Neuronal stem cell (in vitro differentiated cells): ENCODE results near the gene MFN1.

Experiments
- DNase-seq: peaks from one replicate; pipeline ENCODE4 v3.0.0-alpha.2; 2013; ENCODE audit warnings: low spot score
- H2AFZ ChIP-seq: one replicate; pipeline ENCODE4 v1.6.1; 2013; ENCODE audit warnings: mild to moderate bottlenecking, low read length, inconsistent platforms
- H2AK5ac ChIP-seq: 2 replicates; pipeline ENCODE4 v1.6.1; 2013; ENCODE audit warnings: low read depth, mild to moderate bottlenecking, inconsistent platforms, low read length, moderate library complexity, mixed read lengths
- H2BK120ac ChIP-seq: 2 replicates; pipeline ENCODE4 v1.6.1; 2013; ENCODE audit warnings: low read depth, mild to moderate bottlenecking, inconsistent platforms, low read length, moderate library complexity, mixed read lengths
- H2BK12ac ChIP-seq: one replicate; pipeline ENCODE4 v1.6.1; 2013; ENCODE audit warnings: low read length, inconsistent platforms
- H2BK15ac ChIP-seq: 2 replicates; pipeline ENCODE4 v1.6.1; 2013; ENCODE audit warnings: mild to moderate bottlenecking, low read length, inconsistent platforms, mixed read lengths
- H2BK5ac ChIP-seq: one replicate; pipeline ENCODE4 v1.6.1; 2013; ENCODE audit warnings: inconsistent platforms, mild to moderate bottlenecking, low read length, moderate library complexity
- H3K14ac ChIP-seq: one replicate; pipeline ENCODE4 v1.6.1; 2013; ENCODE audit warnings: low read length, inconsistent platforms
- H3K18ac ChIP-seq: 2 replicates; pipeline ENCODE4 v1.6.1; 2013; ENCODE audit warnings: low read length, inconsistent platforms
- H3K23ac ChIP-seq: 2 replicates; pipeline ENCODE4 v1.6.1; 2013; ENCODE audit warnings: low read depth, mild to moderate bottlenecking, mixed read lengths, low read length, inconsistent platforms; ENCODE audit not compliant: poor library complexity
- H3K27ac ChIP-seq: replicated peaks from 3 replicates; pipeline ENCODE4 v1.5.1; 2013; ENCODE audit warnings: low read length, inconsistent platforms
- H3K27me3 ChIP-seq, 3 experiments: 2 replicates each; pipeline ENCODE4 v1.6.1; 2013; ENCODE audit warnings: low read length in 3 of 3, mild to moderate bottlenecking in 2 of 3, inconsistent platforms in 1 of 3, low read depth in 1 of 3, mixed read lengths in 1 of 3, moderate library complexity in 1 of 3; ENCODE audit not compliant: control insufficient read depth in 3 of 3, insufficient read depth in 3 of 3
- H3K36me3 ChIP-seq, 2 donors: replicated peaks in 1 of 2; 2 replicates each; pipeline ENCODE4 v1.6.1; 2013; ENCODE audit warnings: low read length in 2 of 2; ENCODE audit not compliant: control insufficient read depth in 2 of 2, insufficient read depth in 2 of 2
- H3K4ac ChIP-seq: 2 replicates; pipeline ENCODE4 v1.6.1; 2013; ENCODE audit warnings: inconsistent platforms, mild to moderate bottlenecking, low read length, moderate library complexity
- H3K4me1 ChIP-seq, 2 donors: 1 replicate in 1 of 2; 2 replicates in 1 of 2; pipeline ENCODE4 v1.6.1; 2013; ENCODE audit warnings: low read length in 2 of 2, low read depth in 1 of 2; ENCODE audit not compliant: control insufficient read depth in 2 of 2, insufficient read depth in 1 of 2
- H3K4me2 ChIP-seq: one replicate; pipeline ENCODE4 v1.6.1; 2013; ENCODE audit warnings: mild to moderate bottlenecking, low read length, inconsistent platforms; ENCODE audit not compliant: insufficient read depth, poor library complexity, severe bottlenecking
- H3K4me3 ChIP-seq, 2 donors: 2 replicates each; pipeline ENCODE4 v1.5.1; 2013; ENCODE audit warnings: low read length in 2 of 2, mild to moderate bottlenecking in 2 of 2, inconsistent platforms in 1 of 2, moderate library complexity in 1 of 2
- H3K79me1 ChIP-seq: one replicate; pipeline ENCODE4 v1.6.1; 2013; ENCODE audit warnings: low read depth, mild to moderate bottlenecking, inconsistent platforms, low read length, moderate library complexity
- H3K9ac ChIP-seq: one replicate; pipeline ENCODE4 v1.6.1; 2013; ENCODE audit warnings: mild to moderate bottlenecking, low read depth, low read length, inconsistent platforms; ENCODE audit not compliant: poor library complexity
- H3K9me3 ChIP-seq, 2 donors: replicated peaks in 1 of 2; 2 replicates each; pipeline versions ENCODE3 to v1.6.1; 2013; ENCODE audit warnings: low read length in 2 of 2, mild to moderate bottlenecking in 2 of 2, inconsistent platforms in 1 of 2, low read depth in 1 of 2, mixed read lengths in 1 of 2, moderate library complexity in 1 of 2; ENCODE audit not compliant: control insufficient read depth in 2 of 2, insufficient read depth in 1 of 2
- H4K8ac ChIP-seq: one replicate; pipeline ENCODE4 v1.6.1; 2013; ENCODE audit warnings: low read depth, mild to moderate bottlenecking, inconsistent platforms, low read length, moderate library complexity
- H4K91ac ChIP-seq: one replicate; pipeline ENCODE4 v1.6.1; 2013; ENCODE audit warnings: low read length, low read depth, mild to moderate bottlenecking, inconsistent platforms; ENCODE audit not compliant: poor library complexity
- WGBS, 2 donors: extraction: QIAGEN DNeasy Blood & Tissue Kit; methylation state at CpG; one replicate each; pipeline ENCODE4 v1.1.7; 2013; ENCODE audit warnings: missing lambda C conversion rate in 2 of 2, mixed read lengths in 1 of 2; ENCODE audit not compliant: insufficient read length in 2 of 2, insufficient replicate concordance in 1 of 2; ENCODE audit errors: extremely low coverage in 2 of 2; 5-methylcytosine and 5-hydroxymethylcytosine counted together

MFN1 gene

GRCh38 chr3:179425075-179425474 is 77.6 kb downstream of the MFN1 start:
- Histone ChIP-seq H3K27ac (no peak overlapping the region), H4K8ac (no peak overlapping the region), H3K79me1 (no peaks in the 10 kb centered on the region), H2BK12ac (no peak overlapping the region), H2BK5ac (no peak overlapping the region), H3K27me3 (no peaks in the 10 kb centered on the region), H3K4me3 (no peak overlapping the region), H3K4me1 (no peaks in the 10 kb centered on the region), H3K4me2 (no peak overlapping the region), H4K91ac (no peak overlapping the region), H3K4ac (no peak overlapping the region), H3K23ac (no peak overlapping the region), H3K18ac (no peak overlapping the region), H3K14ac (no peak overlapping the region), H2BK15ac (no peak overlapping the region), H3K9ac (no peak overlapping the region), H3K36me3 (peaks cover 0 to 60% of the 10 kb centered on the region in 2 donors), H2AFZ (no peak overlapping the region), H3K9me3 (no peaks in the 10 kb centered on the region), H2AK5ac (no peak overlapping the region), H2BK120ac (no peak overlapping the region)
- DNase-seq, result no peak
- WGBS, 2 donors, result no CpG with 5 or more reads among the region's 6 CpGs

- no peaks in the 10 kb centered on the region for H3K4me1 ChIP-seq
- H3K27ac ChIP-seq, result no peak overlapping the region
- no CpG with 5 or more reads among the region's 8 CpGs for WGBS, 2 donors
- H2BK120ac ChIP-seq, result no peak overlapping the region
- no peaks in the 10 kb centered on the region for H3K27me3 ChIP-seq
- no peaks in the 10 kb centered on the region for H3K9me3 ChIP-seq
- DNase-seq, result no peak
- peaks cover 0 to 30% of the 10 kb centered on the region in 2 donors for H3K36me3 ChIP-seq
- no peak overlapping the region for H4K91ac ChIP-seq
- H2AFZ ChIP-seq, result no peak overlapping the region
- H3K23ac ChIP-seq, result no peak overlapping the region
- no peak overlapping the region for H2AK5ac ChIP-seq
- H3K4me3 ChIP-seq, result no peak overlapping the region
- no peak overlapping the region for H2BK5ac ChIP-seq
- H3K79me1 ChIP-seq, result no peaks in the 10 kb centered on the region
- H2BK15ac ChIP-seq, result no peak overlapping the region
- no peak overlapping the region for H3K4ac ChIP-seq
- H3K9ac ChIP-seq, result no peak overlapping the region
- no peak overlapping the region for H3K4me2 ChIP-seq
- no peak overlapping the region for H4K8ac ChIP-seq
- no peak overlapping the region for H3K14ac ChIP-seq
- no peak overlapping the region for H2BK12ac ChIP-seq
- H3K18ac ChIP-seq, result no peak overlapping the region
Measured at GRCh38 chr3:179428876-179429548, 81.5 kb downstream of the MFN1 start.

GRCh38 chr3:179430277-179430870 is 82.9 kb downstream of the MFN1 start:
- no peak overlapping the region for H2BK5ac ChIP-seq

GRCh38 chr3:179432021-179432420 is 84.5 kb downstream of the MFN1 start:
- H3K36me3 ChIP-seq, result peaks cover 0 to 5% of the 10 kb centered on the region in 2 donors
- H3K4me2 ChIP-seq, result no peak overlapping the region

More at GRCh38 chr3:179430277-179430870, 82.9 kb downstream of the MFN1 start:
- Histone ChIP-seq H2AK5ac (no peak overlapping the region), H2AFZ (no peak overlapping the region), H4K91ac (no peak overlapping the region), H4K8ac (no peak overlapping the region), H3K14ac (no peak overlapping the region), H3K4me3 (no peak overlapping the region), H3K4me2 (no peak overlapping the region), H3K36me3 (peaks cover 0 to 16% of the 10 kb centered on the region in 2 donors), H2BK15ac (no peak overlapping the region), H3K23ac (no peak overlapping the region), H3K79me1 (no peaks in the 10 kb centered on the region), H3K9ac (no peak overlapping the region), H2BK12ac (no peak overlapping the region), H3K18ac (no peak overlapping the region), H2BK120ac (no peak overlapping the region), H3K27me3 (no peaks in the 10 kb centered on the region), H3K9me3 (no peaks in the 10 kb centered on the region), H3K27ac (no peak overlapping the region), H3K4me1 (no peaks in the 10 kb centered on the region), H3K4ac (no peak overlapping the region)
- DNase-seq, result no peak
- no CpG with 5 or more reads among the region's 2 CpGs for WGBS, 2 donors

More at GRCh38 chr3:179432021-179432420, 84.5 kb downstream of the MFN1 start:
- H3K23ac ChIP-seq, result no peak overlapping the region
- no peak overlapping the region for H2BK5ac ChIP-seq
- no peak overlapping the region for H2BK15ac ChIP-seq
- H3K27me3 ChIP-seq, result no peaks in the 10 kb centered on the region
- no peak overlapping the region for H4K8ac ChIP-seq
- no peaks in the 10 kb centered on the region for H3K9me3 ChIP-seq
- DNase-seq, result no peak
- no CpG with 5 or more reads among the region's 3 CpGs for WGBS, 2 donors
- no peak overlapping the region for H4K91ac ChIP-seq
- H2BK12ac ChIP-seq, result no peak overlapping the region
- no peak overlapping the region for H3K14ac ChIP-seq
- H3K4me1 ChIP-seq, result no peaks in the 10 kb centered on the region
- no peak overlapping the region for H2BK120ac ChIP-seq
- no peak overlapping the region for H3K4me3 ChIP-seq
- no peaks in the 10 kb centered on the region for H3K79me1 ChIP-seq
- H3K18ac ChIP-seq, result no peak overlapping the region
- H3K9ac ChIP-seq, result no peak overlapping the region
- no peak overlapping the region for H2AK5ac ChIP-seq
- no peak overlapping the region for H3K27ac ChIP-seq
- H2AFZ ChIP-seq, result no peak overlapping the region
- no peak overlapping the region for H3K4ac ChIP-seq
